Lung (tissue), 12 donors: ENCODE results near the gene HSPA12B. TPM values are rescaled to one million over a fixed set of nuclear protein-coding genes. Genes with fewer than 3 reads are reported as not detected.

Experiments used
- ATAC-seq: fragments of 200-7000 bp; cut with Tn5 transposase; one replicate; pipeline ENCODE4 v1.9.1; 2020; ENCODE audit warnings: moderate number of reproducible peaks; ENCODE audit not compliant: insufficient read depth, low FRiP score
- DNase-seq, 3 donors: peaks; one replicate each; pipeline ENCODE4 v3.0.0-alpha.2; 2013 to 2017
- H3K27ac ChIP-seq, 2 donors: one replicate each; pipeline ENCODE4 v1.5.1; 2013; ENCODE audit warnings: mild to moderate bottlenecking in 2 of 2, moderate library complexity in 2 of 2, control low read depth in 1 of 2, inconsistent platforms in 1 of 2, low read depth in 1 of 2, low read length in 1 of 2
- H3K27me3 ChIP-seq, 3 donors: one replicate each; pipeline ENCODE4 v1.5.1; 2013; ENCODE audit warnings: low read length in 2 of 3; ENCODE audit not compliant: control insufficient read depth in 3 of 3, insufficient read depth in 3 of 3
- H3K36me3 ChIP-seq, 4 donors: one replicate each; pipeline ENCODE4 v1.5.1; 2013; ENCODE audit warnings: low read length in 4 of 4, mild to moderate bottlenecking in 1 of 4, moderate library complexity in 1 of 4; ENCODE audit not compliant: control insufficient read depth in 4 of 4, insufficient read depth in 4 of 4
- H3K4me1 ChIP-seq, 5 donors: one replicate each; pipeline ENCODE4 v1.5.1; 2013; ENCODE audit warnings: low read length in 5 of 5, mild to moderate bottlenecking in 2 of 5, moderate library complexity in 1 of 5; ENCODE audit not compliant: control insufficient read depth in 5 of 5, insufficient read depth in 5 of 5
- H3K4me3 ChIP-seq: one replicate; pipeline ENCODE4 v1.5.1; 2013; ENCODE audit warnings: mild to moderate bottlenecking, control low read depth, moderate library complexity
- H3K9ac ChIP-seq, 2 donors: one replicate each; pipeline ENCODE4 v1.5.1; 2013; ENCODE audit warnings: low read length in 2 of 2, control low read depth in 1 of 2; ENCODE audit not compliant: insufficient read depth in 1 of 2
- H3K9me3 ChIP-seq, 4 donors: one replicate each; pipeline ENCODE4 v1.5.1; 2013; ENCODE audit warnings: low read length in 3 of 4, mild to moderate bottlenecking in 1 of 4, moderate library complexity in 1 of 4; ENCODE audit not compliant: control insufficient read depth in 4 of 4, insufficient read depth in 3 of 4
- WGBS, 2 donors: extraction: QIAGEN DNeasy Blood & Tissue Kit; methylation state at CpG; one replicate each; pipeline ENCODE4 v1.1.7; 2013; 5-methylcytosine and 5-hydroxymethylcytosine counted together
- polyA plus RNA-seq, 2 donors: library from polyadenylated mRNA; stranded (reverse); fragments of 200-250 nt; gene quantifications; one replicate each; pipeline ENCODE4 v1.2.1, GENCODE V29; 2013
- total RNA-seq, 2 donors: library from RNA; depleted of rRNA in 1 of 2; stranded (reverse); fragments of >200 nt in 1 of 2; gene quantifications; one replicate each; pipeline ENCODE4 v1.2.1, GENCODE V29; 2014 to 2021
- TF ChIP-seq, protein P1 (sequence below): IDR thresholded peaks from 2 replicates; pipeline ENCODE4 v1.5.1; 2012; ENCODE audit warnings: mild to moderate bottlenecking; ENCODE audit errors: control extremely low read depth, extremely low read depth
- donor health status: control.
- donor health status: control.
- donor health status: Bipolar disorder and iron deficiency.
- donor health status: healthy.
- donor health status: DM: yes; HTN: yes; CAD: no.

Gene HSPA12B
- total and polyA plus RNA-seq, 4 donors = 11.4 to 28.3 (median 19.9) TPM

- no peak overlapping the region for H3K9ac ChIP-seq
- TF ChIP-seq, protein P1, sequence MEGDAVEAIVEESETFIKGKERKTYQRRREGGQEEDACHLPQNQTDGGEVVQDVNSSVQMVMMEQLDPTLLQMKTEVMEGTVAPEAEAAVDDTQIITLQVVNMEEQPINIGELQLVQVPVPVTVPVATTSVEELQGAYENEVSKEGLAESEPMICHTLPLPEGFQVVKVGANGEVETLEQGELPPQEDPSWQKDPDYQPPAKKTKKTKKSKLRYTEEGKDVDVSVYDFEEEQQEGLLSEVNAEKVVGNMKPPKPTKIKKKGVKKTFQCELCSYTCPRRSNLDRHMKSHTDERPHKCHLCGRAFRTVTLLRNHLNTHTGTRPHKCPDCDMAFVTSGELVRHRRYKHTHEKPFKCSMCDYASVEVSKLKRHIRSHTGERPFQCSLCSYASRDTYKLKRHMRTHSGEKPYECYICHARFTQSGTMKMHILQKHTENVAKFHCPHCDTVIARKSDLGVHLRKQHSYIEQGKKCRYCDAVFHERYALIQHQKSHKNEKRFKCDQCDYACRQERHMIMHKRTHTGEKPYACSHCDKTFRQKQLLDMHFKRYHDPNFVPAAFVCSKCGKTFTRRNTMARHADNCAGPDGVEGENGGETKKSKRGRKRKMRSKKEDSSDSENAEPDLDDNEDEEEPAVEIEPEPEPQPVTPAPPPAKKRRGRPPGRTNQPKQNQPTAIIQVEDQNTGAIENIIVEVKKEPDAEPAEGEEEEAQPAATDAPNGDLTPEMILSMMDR = no peak
- ATAC-seq (no peak), DNase-seq (no peak)
- H3K27me3 ChIP-seq = no peaks in the 10 kb centered on the region
- 89 to 91% methylated on average over 8 of the region's 8 CpGs for WGBS, 2 donors
- H3K4me1 ChIP-seq = peaks cover 0 to 44% (median 9%) of the 10 kb centered on the region in 5 donors
- no peaks in the 10 kb centered on the region for H3K9me3 ChIP-seq
- no peaks in the 10 kb centered on the region for H3K36me3 ChIP-seq
- no peak overlapping the region for H3K4me3 ChIP-seq
- H3K27ac ChIP-seq = no peak overlapping the region
Observed at GRCh38 chr20:3763671-3764601, 31.5 kb downstream of the HSPA12B start.

GRCh38 chr20:3764659-3765058 is 32.2 kb downstream of the HSPA12B start:
- H3K9me3 ChIP-seq = no peaks in the 10 kb centered on the region
- H3K4me1 ChIP-seq = peaks cover 0 to 45% (median 9%) of the 10 kb centered on the region in 5 donors
- no peak overlapping the region for H3K9ac ChIP-seq
- no peak for ATAC-seq
- TF ChIP-seq, protein P1 = no peak
- H3K36me3 ChIP-seq = no peaks in the 10 kb centered on the region
- no peak overlapping the region for H3K4me3 ChIP-seq
- 75 to 90% methylated on average over 3 of the region's 3 CpGs for WGBS, 2 donors
- DNase-seq = no peak
- no peak overlapping the region for H3K27ac ChIP-seq
- H3K27me3 ChIP-seq = no peaks in the 10 kb centered on the region

GRCh38 chr20:3765171-3765882 is 32.8 kb downstream of the HSPA12B start:
- Histone ChIP-seq H3K27me3 (no peaks in the 10 kb centered on the region), H3K36me3 (no peaks in the 10 kb centered on the region), H3K4me1 (peaks cover 0 to 42% (median 9%) of the 10 kb centered on the region in 5 donors), H3K9ac (no peak overlapping the region), H3K9me3 (no peaks in the 10 kb centered on the region), H3K4me3 (no peak overlapping the region), H3K27ac (no peak overlapping the region)
- DNase-seq (no peak), ATAC-seq (no peak)
- TF ChIP-seq, protein P1 = no peak
- 21 to 66% methylated on average over 3 of the region's 3 CpGs for WGBS, 2 donors
